Measurements from ENCODE around the gene PLK2.

GRCh38 chr5:58493141-58493540, 33.3 kb upstream of the PLK2 start:
- no peak for TF ChIP-seq CTCF (IDR thresholded peaks at IDR 0.05)
- no peak for TF ChIP-seq SIN3A (IDR thresholded peaks at IDR 0.05; ENCODE audit: borderline replicate concordance, insufficient read depth, low read depth, low read length)

All from Panc1 (cell line).